Pons (tissue), 1 donor: Measurements from ENCODE around the gene RNF150.
A peak's percentile ranks its signal among the peaks of the same experiment; 100 is the strongest.

Source experiments
- DNase-seq: peaks from one replicate; pipeline ENCODE4 v3.0.0-alpha.2; 2016; ENCODE audit warnings: low spot score

Gene RNF150

GRCh38 chr4:140980426-140981200 is 152.7 kb downstream of the RNF150 start:
- no peak for DNase-seq

- no peak for DNase-seq
Measured at GRCh38 chr4:140976768-140977167, 156.5 kb downstream of the RNF150 start.

GRCh38 chr4:140971077-140971792 is 162.0 kb downstream of the RNF150 start:
- no peak for DNase-seq

- DNase-seq = no peak
Measured at GRCh38 chr4:140969296-140969695, 164.0 kb downstream of the RNF150 start.

- DNase-seq = no peak
Measured at GRCh38 chr4:140968371-140968770, 164.9 kb downstream of the RNF150 start.

GRCh38 chr4:140963883-140964282 is 169.4 kb downstream of the RNF150 start:
- DNase-seq = no peak

GRCh38 chr4:140955641-140956040 is 177.6 kb downstream of the RNF150 start:
- no peak for DNase-seq

GRCh38 chr4:140952717-140953116 is 180.6 kb downstream of the RNF150 start:
- no peak for DNase-seq

GRCh38 chr4:140947506-140947905 is 185.8 kb downstream of the RNF150 start:
- DNase-seq = peak; percentile 25

- no peak for DNase-seq
Measured at GRCh38 chr4:140945106-140945505, 188.2 kb downstream of the RNF150 start.

GRCh38 chr4:140944572-140944971 is 188.7 kb downstream of the RNF150 start:
- no peak for DNase-seq

GRCh38 chr4:140944199-140944515 is 189.1 kb downstream of the RNF150 start:
- no peak for DNase-seq

- no peak for DNase-seq
Measured at GRCh38 chr4:140943486-140944198, 189.6 kb downstream of the RNF150 start.

- no peak for DNase-seq
Measured at GRCh38 chr4:140940589-140940988, 192.7 kb downstream of the RNF150 start.

- DNase-seq = no peak
Measured at GRCh38 chr4:140937866-140938265, 195.4 kb downstream of the RNF150 start.

- DNase-seq = peak; percentile 21
Measured at GRCh38 chr4:140935254-140935653, 198.0 kb downstream of the RNF150 start.

GRCh38 chr4:140932501-140933045 is 200.7 kb downstream of the RNF150 start:
- DNase-seq = no peak

GRCh38 chr4:140931911-140932310 is 201.4 kb downstream of the RNF150 start:
- DNase-seq = no peak

- no peak for DNase-seq
Measured at GRCh38 chr4:140930557-140930956, 202.7 kb downstream of the RNF150 start.

- no peak for DNase-seq
Measured at GRCh38 chr4:140930011-140930410, 203.3 kb downstream of the RNF150 start.

- no peak for DNase-seq
Measured at GRCh38 chr4:140928880-140929279, 204.4 kb downstream of the RNF150 start.

- no peak for DNase-seq
Measured at GRCh38 chr4:140926672-140927071, 206.6 kb downstream of the RNF150 start.

GRCh38 chr4:140925417-140925816 is 207.9 kb downstream of the RNF150 start:
- DNase-seq = no peak
